SU-DHL-6 (cell line): ENCODE data around the gene PROK1.

ENCODE experiments used
- H2AFZ ChIP-seq: fragments of 200-600 bp; sonication (generic); 2 replicates; pipeline ENCODE4 v1.6.1; 2014; ENCODE audit warnings: low read depth, mild to moderate bottlenecking, moderate library complexity, mixed read lengths, antibody characterized with exemption, low read length; ENCODE audit not compliant: severe bottlenecking
- H3F3A ChIP-seq: fragments of 200-600 bp; shearing (Covaris generic); 2 replicates; pipeline ENCODE4 v1.6.0; 2016; ENCODE audit warnings: antibody characterized with exemption, mild to moderate bottlenecking; ENCODE audit not compliant: insufficient read depth
- H3K27ac ChIP-seq: fragments of 200-600 bp; sonication (generic); 2 replicates; pipeline ENCODE4 v1.5.1; 2016; ENCODE audit warnings: low read depth, mild to moderate bottlenecking, low read length, moderate library complexity, mixed read lengths
- H3K27me3 ChIP-seq: fragments of 200-600 bp; sonication (generic), shearing (Covaris generic); 2 replicates; pipeline ENCODE4 v1.6.0; 2014; ENCODE audit warnings: mild to moderate bottlenecking, low read length
- H3K36me3 ChIP-seq: fragments of 200-600 bp; sonication (generic); 2 replicates; pipeline ENCODE4 v1.6.1; 2014; ENCODE audit warnings: mild to moderate bottlenecking, low read length, mixed read lengths
- H3K4me2 ChIP-seq: fragments of 300-600, 200-600 bp; shearing (Covaris generic), sonication (generic); 2 replicates; pipeline ENCODE4 v1.6.0; 2014; ENCODE audit warnings: low read length, low read depth, mild to moderate bottlenecking; ENCODE audit not compliant: poor library complexity, severe bottlenecking
- H3K4me3 ChIP-seq: fragments of 200-600 bp; sonication (generic); 2 replicates; pipeline ENCODE4 v1.5.1; 2014; ENCODE audit warnings: antibody characterized with exemption, low read length, mild to moderate bottlenecking, mixed read lengths; ENCODE audit not compliant: insufficient read depth, poor library complexity, severe bottlenecking
- H3K79me2 ChIP-seq: fragments of 200-600 bp; sonication (generic); 2 replicates; pipeline ENCODE4 v1.6.1; 2014; ENCODE audit warnings: mild to moderate bottlenecking, low read length, moderate library complexity; ENCODE audit not compliant: insufficient read depth
- H3K9ac ChIP-seq: fragments of 200-600 bp; sonication (generic); 2 replicates; pipeline ENCODE4 v1.7.0; 2014; ENCODE audit warnings: mild to moderate bottlenecking, low read length
- H3K9me2 ChIP-seq: fragments of 200-600 bp; sonication (generic); replicated peaks from 2 replicates; pipeline ENCODE4 v1.6.1; 2014; ENCODE audit warnings: low read length; ENCODE audit not compliant: insufficient read depth
- H3K9me3 ChIP-seq: fragments of 200-600 bp; sonication (generic); 2 replicates; pipeline ENCODE4 v1.6.1; 2014; ENCODE audit warnings: low read length, mixed read lengths; ENCODE audit not compliant: insufficient read depth
- H4K20me1 ChIP-seq: fragments of 200-600 bp; sonication (generic); 2 replicates; pipeline ENCODE4 v1.6.1; 2014; ENCODE audit warnings: low read depth, mild to moderate bottlenecking, antibody characterized with exemption, low read length, moderate library complexity, mixed read lengths
- CTCF ChIP-seq: fragments of 200-600 bp; sonication (generic); IDR thresholded peaks from one replicate; pipeline ENCODE4 v1.5.1; 2017; ENCODE audit warnings: antibody characterized with exemption, mild to moderate bottlenecking, low read length, moderate library complexity; ENCODE audit not compliant: insufficient read depth, poor library complexity, severe bottlenecking
- EZH2phosphoT487 ChIP-seq: fragments of 200-600 bp; sonication (generic), shearing (Covaris generic); conservative IDR thresholded peaks from 2 replicates; pipeline ENCODE4 v1.6.1; 2018; ENCODE audit warnings: mild to moderate bottlenecking, antibody characterized with exemption, low read length, moderate library complexity, mixed read lengths

Gene PROK1

GRCh38 chr1:110407260-110408210 is 43.4 kb upstream of the PROK1 start, which contains the start of gene LAMTOR5:
LAMTOR5 (minus strand) TSS chr1:110407694; CDS start chr1:110407620, 74 bp downstream.
- H3K4me3 ChIP-seq = peak within 1 kb of the TSS; percentile 88
- TF ChIP-seq CTCF (no peak), EZH2phosphoT487 (no peak)
- peak within 1 kb of the TSS; percentile 33 for H3K27ac ChIP-seq
- no peaks in the 10 kb centered on the region for H3K27me3 ChIP-seq
- H3K4me2 ChIP-seq = peak within 1 kb of the TSS; percentile 93
- peak within 1 kb of the TSS; percentile 72 for H3K9ac ChIP-seq
- no peaks in the 10 kb centered on the region for H4K20me1 ChIP-seq
- H3K79me2 ChIP-seq = peaks cover 17% of the 10 kb centered on the region
- H3K36me3 ChIP-seq = peaks cover 10% of the 10 kb centered on the region; the same call in 1 of the 2 replicates
- H3K9me3 ChIP-seq = no peaks in the 10 kb centered on the region
- H3K9me2 ChIP-seq = no peaks in the 10 kb centered on the region
- peaks cover 12% of the 10 kb centered on the region; the same call in 1 of the 2 replicates for H3F3A ChIP-seq
- peak within 1 kb of the TSS; percentile 98 for H2AFZ ChIP-seq

GRCh38 chr1:110408488-110408887 is 42.5 kb upstream of the PROK1 start:
- no peaks in the 10 kb centered on the region for H3K9me3 ChIP-seq
- TF ChIP-seq CTCF (no peak), EZH2phosphoT487 (no peak)
- peak overlapping the region; percentile 72; the same call in 1 of the 2 replicates for H3K9ac ChIP-seq
- no peak overlapping the region for H2AFZ ChIP-seq
- peaks cover 6% of the 10 kb centered on the region; the same call in 1 of the 2 replicates for H3K36me3 ChIP-seq
- H4K20me1 ChIP-seq = no peaks in the 10 kb centered on the region
- H3K4me3 ChIP-seq = peak overlapping the region; percentile 88
- H3F3A ChIP-seq = peaks cover 6% of the 10 kb centered on the region; the same call in 1 of the 2 replicates
- peak overlapping the region; percentile 93 for H3K4me2 ChIP-seq
- peaks cover 17% of the 10 kb centered on the region for H3K79me2 ChIP-seq
- no peaks in the 10 kb centered on the region for H3K9me2 ChIP-seq
- H3K27ac ChIP-seq = no peak overlapping the region
- no peaks in the 10 kb centered on the region for H3K27me3 ChIP-seq

GRCh38 chr1:110409316-110409715 is 41.6 kb upstream of the PROK1 start:
- no peak overlapping the region for H3K4me2 ChIP-seq
- H3K9me3 ChIP-seq = no peaks in the 10 kb centered on the region
- no peaks in the 10 kb centered on the region for H4K20me1 ChIP-seq
- H3F3A ChIP-seq = peaks cover 6% of the 10 kb centered on the region; the same call in 1 of the 2 replicates
- H3K9ac ChIP-seq = no peak overlapping the region
- H3K79me2 ChIP-seq = peaks cover 17% of the 10 kb centered on the region
- TF ChIP-seq CTCF = no peak
- TF ChIP-seq EZH2phosphoT487 = no peak
- H3K36me3 ChIP-seq = peaks cover 2% of the 10 kb centered on the region; the same call in 1 of the 2 replicates
- H3K4me3 ChIP-seq = no peak overlapping the region
- H2AFZ ChIP-seq = no peak overlapping the region
- no peaks in the 10 kb centered on the region for H3K27me3 ChIP-seq
- no peaks in the 10 kb centered on the region for H3K9me2 ChIP-seq
- no peak overlapping the region for H3K27ac ChIP-seq
